ENCODE data around the gene ADD1.

ADD1 gene

DNA sequence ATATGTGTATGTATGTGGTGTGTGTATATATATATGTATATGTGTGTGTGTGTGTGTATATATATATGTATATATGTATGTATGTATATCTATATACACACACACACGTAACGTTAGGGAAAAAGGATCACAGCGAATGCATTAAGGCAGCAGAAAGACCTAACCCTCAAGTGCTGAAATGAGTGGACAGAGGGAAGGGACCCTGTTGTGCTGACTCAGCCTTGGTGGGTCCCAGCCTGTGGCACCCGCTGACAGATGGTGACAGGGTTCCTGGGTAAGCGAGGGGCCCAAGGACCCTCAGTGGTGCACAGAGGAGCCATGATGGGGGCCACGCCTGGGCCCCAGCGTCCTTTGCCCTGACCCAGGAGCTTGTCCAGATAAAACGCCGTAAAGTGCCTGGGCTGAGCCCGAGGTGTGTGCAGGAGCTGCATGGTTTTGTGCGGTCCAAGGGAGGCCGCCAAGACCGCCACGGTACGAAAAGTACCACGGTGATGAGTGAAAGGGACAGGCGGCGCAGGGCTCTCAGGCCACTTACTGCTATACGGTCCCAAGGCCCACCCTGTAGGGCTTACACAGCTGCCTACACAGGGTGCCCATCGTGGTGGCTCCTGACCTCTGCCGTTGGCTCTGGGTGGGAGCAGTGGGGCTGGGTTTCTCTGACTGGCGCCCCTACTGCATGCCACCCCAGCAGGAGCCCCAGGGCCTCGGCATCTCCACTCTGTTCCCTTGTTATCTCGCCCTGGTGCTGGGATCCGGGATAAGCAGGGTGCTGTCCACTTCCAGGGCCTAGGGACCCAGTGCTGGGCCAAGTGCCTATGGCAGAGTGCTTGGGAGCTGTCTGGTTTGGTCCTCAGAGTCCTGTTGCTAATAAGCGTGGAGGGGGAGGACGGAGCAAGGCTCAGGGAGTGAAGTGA is 40.8 kb upstream of the ADD1 start:
- DNase-seq (ENCODE audit: low read depth): no peak
- TF ChIP-seq, protein P1, sequence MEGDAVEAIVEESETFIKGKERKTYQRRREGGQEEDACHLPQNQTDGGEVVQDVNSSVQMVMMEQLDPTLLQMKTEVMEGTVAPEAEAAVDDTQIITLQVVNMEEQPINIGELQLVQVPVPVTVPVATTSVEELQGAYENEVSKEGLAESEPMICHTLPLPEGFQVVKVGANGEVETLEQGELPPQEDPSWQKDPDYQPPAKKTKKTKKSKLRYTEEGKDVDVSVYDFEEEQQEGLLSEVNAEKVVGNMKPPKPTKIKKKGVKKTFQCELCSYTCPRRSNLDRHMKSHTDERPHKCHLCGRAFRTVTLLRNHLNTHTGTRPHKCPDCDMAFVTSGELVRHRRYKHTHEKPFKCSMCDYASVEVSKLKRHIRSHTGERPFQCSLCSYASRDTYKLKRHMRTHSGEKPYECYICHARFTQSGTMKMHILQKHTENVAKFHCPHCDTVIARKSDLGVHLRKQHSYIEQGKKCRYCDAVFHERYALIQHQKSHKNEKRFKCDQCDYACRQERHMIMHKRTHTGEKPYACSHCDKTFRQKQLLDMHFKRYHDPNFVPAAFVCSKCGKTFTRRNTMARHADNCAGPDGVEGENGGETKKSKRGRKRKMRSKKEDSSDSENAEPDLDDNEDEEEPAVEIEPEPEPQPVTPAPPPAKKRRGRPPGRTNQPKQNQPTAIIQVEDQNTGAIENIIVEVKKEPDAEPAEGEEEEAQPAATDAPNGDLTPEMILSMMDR (IDR thresholded peaks at IDR 0.05; ENCODE audit: insufficient read depth, low read depth, low read length, missing control alignments): no peak
- H3K4me3 ChIP-seq (ENCODE audit: low read length): no peak overlapping the region

GRCh38 chr4:2803624-2804448 is 39.8 kb upstream of the ADD1 start:
- DNase-seq (ENCODE audit: low read depth): peak; percentile 65
- TF ChIP-seq, protein P1 (IDR thresholded peaks at IDR 0.05; ENCODE audit: insufficient read depth, low read depth, low read length, missing control alignments): no peak
- no peak overlapping the region for H3K4me3 ChIP-seq (ENCODE audit: low read length)

DNA sequence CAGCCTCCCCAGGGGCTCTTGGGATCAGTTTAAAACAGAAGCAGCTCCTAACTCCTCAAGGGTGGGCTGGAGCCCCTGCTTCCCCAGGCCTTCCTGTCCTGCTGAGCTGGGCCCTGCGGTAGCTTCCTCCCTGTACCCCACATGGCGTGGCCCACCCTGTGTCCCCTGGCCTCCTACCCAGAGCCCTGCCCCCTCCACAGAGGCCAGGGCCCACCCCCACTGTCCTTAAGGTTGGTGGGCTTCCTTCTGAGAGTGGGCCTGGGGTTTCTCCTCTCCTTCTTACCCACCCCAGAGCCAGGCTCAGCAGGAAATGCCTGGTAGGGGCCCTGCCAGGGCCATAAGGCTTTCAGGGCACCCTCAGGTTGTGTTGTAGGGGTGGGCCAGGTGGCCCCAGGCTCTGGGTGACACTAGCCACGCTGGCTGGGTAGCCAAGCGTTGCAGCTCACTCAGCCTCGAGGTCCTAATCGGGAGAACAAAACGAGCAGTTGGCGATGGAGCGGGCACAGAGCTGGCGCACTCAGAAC is 39.1 kb upstream of the ADD1 start:
- DNase-seq (ENCODE audit: low read depth): no peak
- no peak overlapping the region for H3K4me3 ChIP-seq (ENCODE audit: low read length)
- TF ChIP-seq, protein P1 (IDR thresholded peaks at IDR 0.05; ENCODE audit: insufficient read depth, low read depth, low read length, missing control alignments): no peak

GRCh38 chr4:2804973-2805501 is 38.6 kb upstream of the ADD1 start:
- TF ChIP-seq, protein P1 (IDR thresholded peaks at IDR 0.05; ENCODE audit: insufficient read depth, low read depth, low read length, missing control alignments): no peak
- no peak overlapping the region for H3K4me3 ChIP-seq (ENCODE audit: low read length)
- no peak for DNase-seq (ENCODE audit: low read depth)

- no peak overlapping the region for H3K4me3 ChIP-seq (ENCODE audit: low read length)
- peak; percentile 40 for DNase-seq (ENCODE audit: low read depth)
- TF ChIP-seq, protein P1 (IDR thresholded peaks at IDR 0.05; ENCODE audit: insufficient read depth, low read depth, low read length, missing control alignments): no peak
Measured at GRCh38 chr4:2805712-2806389, 37.8 kb upstream of the ADD1 start.
